GM19324 (cell line): ENCODE results near the gene GOSR1.
"Not testable (repeated sequence)": the region's sequence is repeated elsewhere in the genome, so short reads cannot be mapped to it uniquely, and the experiment has no call there.

Source experiments
- ATAC-seq: cut with Tn5 transposase; IDR thresholded peaks from one replicate; pipeline ENCODE4 v1.9.1; 2021; ENCODE audit warnings: mild to moderate bottlenecking, moderate library complexity; ENCODE audit not compliant: unreplicated experiment, low FRiP score

Gene GOSR1

GRCh38 chr17:30477083-30477773, at the start of gene GOSR1:
Gene GOSR1, plus strand, starts transcription at chr17:30477408. Its CDS starts 26 bp downstream, at chr17:30477434.
- ATAC-seq = peak; percentile 98

GRCh38 chr17:30427611-30428010, 49.6 kb upstream of the GOSR1 start:
- ATAC-seq = no peak

- ATAC-seq = no peak
Observed at GRCh38 chr17:30429155-30429554, 48.1 kb upstream of the GOSR1 start.

GRCh38 chr17:30433514-30433913, 43.7 kb upstream of the GOSR1 start:
- no peak for ATAC-seq

GRCh38 chr17:30436729-30437128, 40.5 kb upstream of the GOSR1 start:
- no peak for ATAC-seq

GRCh38 chr17:30443721-30444120, 33.5 kb upstream of the GOSR1 start:
- ATAC-seq = no peak

- ATAC-seq = not testable (repeated sequence)
Observed at GRCh38 chr17:30446640-30447039, 30.6 kb upstream of the GOSR1 start.

- no peak for ATAC-seq
Observed at GRCh38 chr17:30449480-30449879, 27.7 kb upstream of the GOSR1 start.

- no peak for ATAC-seq
Observed at GRCh38 chr17:30450125-30451027, 26.8 kb upstream of the GOSR1 start.

GRCh38 chr17:30454635-30455034, 22.6 kb upstream of the GOSR1 start:
- no peak for ATAC-seq

- no peak for ATAC-seq
Observed at GRCh38 chr17:30458371-30458770, 18.8 kb upstream of the GOSR1 start.

- not testable (repeated sequence) for ATAC-seq
Observed at GRCh38 chr17:30458797-30459413, 18.3 kb upstream of the GOSR1 start.

- ATAC-seq = no peak
Observed at GRCh38 chr17:30468465-30468864, 8.7 kb upstream of the GOSR1 start.

- no peak for ATAC-seq
Observed at GRCh38 chr17:30472238-30472890, 4.8 kb upstream of the GOSR1 start.

- ATAC-seq = no peak
Observed at GRCh38 chr17:30475206-30475605, 2.0 kb upstream of the GOSR1 start.

GRCh38 chr17:30476726-30477082, 504 bp upstream of the GOSR1 start:
- peak; percentile 23 for ATAC-seq

GRCh38 chr17:30477774-30478115, 537 bp downstream of the GOSR1 start:
- ATAC-seq = no peak

- no peak for ATAC-seq
Observed at GRCh38 chr17:30482555-30482954, 5.3 kb downstream of the GOSR1 start.

GRCh38 chr17:30483159-30483558, 6.0 kb downstream of the GOSR1 start:
- no peak for ATAC-seq

GRCh38 chr17:30493780-30494179, 16.6 kb downstream of the GOSR1 start:
- no peak for ATAC-seq

- no peak for ATAC-seq
Observed at GRCh38 chr17:30495586-30495985, 18.4 kb downstream of the GOSR1 start.
